Neutrophil (primary cell): ENCODE results near the gene PRKG1.

Source experiments
- H3K27ac ChIP-seq: fragments of 200-600 bp; sonication (generic); 2 replicates; pipeline ENCODE4 v1.5.1; 2016; ENCODE audit warnings: mild to moderate bottlenecking, moderate library complexity
- H3K27me3 ChIP-seq: fragments of 200-600 bp; sonication (generic); 2 replicates; pipeline ENCODE4 v1.6.0; 2016; ENCODE audit warnings: mild to moderate bottlenecking
- H3K36me3 ChIP-seq: fragments of 200-600 bp; sonication (generic); 2 replicates; pipeline ENCODE4 v1.5.1; 2017
- H3K4me1 ChIP-seq, 2 experiments: fragments of 200-600 bp in 1 of 2; sonication (generic) in 1 of 2; 1 replicate in 1 of 2; 2 replicates in 1 of 2; pipeline versions ENCODE4 v1.5.1 to v1.6.1; 2013 to 2016; ENCODE audit warnings: low read depth in 1 of 2, low read length in 1 of 2, mild to moderate bottlenecking in 1 of 2, moderate library complexity in 1 of 2; ENCODE audit not compliant: control insufficient read depth in 1 of 2, insufficient read depth in 1 of 2
- H3K4me3 ChIP-seq, 2 experiments: fragments of 200-600 bp in 1 of 2; sonication (generic) in 1 of 2; 1 replicate in 1 of 2; 2 replicates in 1 of 2; pipeline ENCODE4 v1.5.1; 2013 to 2016; ENCODE audit warnings: low read depth in 1 of 2, low read length in 1 of 2, mild to moderate bottlenecking in 1 of 2, moderate library complexity in 1 of 2
- H3K9me3 ChIP-seq: fragments of 200-600 bp; sonication (generic); 2 replicates; pipeline ENCODE4 v1.5.1; 2016
- CTCF ChIP-seq: fragments of 200-600 bp; sonication (generic); IDR thresholded peaks from 2 replicates; pipeline ENCODE4 v1.5.1; 2016; ENCODE audit warnings: antibody characterized with exemption

The PRKG1 gene

GRCh38 chr10:51876979-51877378, 802.7 kb downstream of the PRKG1 start:
- no peaks in the 10 kb centered on the region for H3K36me3 ChIP-seq
- no peak overlapping the region for H3K4me3 ChIP-seq
- H3K27ac ChIP-seq, result no peak overlapping the region
- no peaks in the 10 kb centered on the region for H3K4me1 ChIP-seq
- no peaks in the 10 kb centered on the region for H3K9me3 ChIP-seq
- no peaks in the 10 kb centered on the region for H3K27me3 ChIP-seq
- TF ChIP-seq CTCF, result no peak

GRCh38 chr10:51877636-51878035, 803.3 kb downstream of the PRKG1 start:
- H3K9me3 ChIP-seq, result no peaks in the 10 kb centered on the region
- no peaks in the 10 kb centered on the region for H3K27me3 ChIP-seq
- TF ChIP-seq CTCF, result no peak
- H3K4me3 ChIP-seq, result no peak overlapping the region
- H3K4me1 ChIP-seq, result no peaks in the 10 kb centered on the region
- no peak overlapping the region for H3K27ac ChIP-seq
- no peaks in the 10 kb centered on the region for H3K36me3 ChIP-seq

- no peak overlapping the region for H3K27ac ChIP-seq
- no peak for TF ChIP-seq CTCF
- H3K36me3 ChIP-seq, result no peaks in the 10 kb centered on the region
- no peaks in the 10 kb centered on the region for H3K4me1 ChIP-seq
- no peak overlapping the region for H3K4me3 ChIP-seq
- no peaks in the 10 kb centered on the region for H3K9me3 ChIP-seq
- no peaks in the 10 kb centered on the region for H3K27me3 ChIP-seq
Observed at GRCh38 chr10:51878695-51879094, 804.4 kb downstream of the PRKG1 start.

GRCh38 chr10:51879238-51879637, 805.0 kb downstream of the PRKG1 start:
- no peak for TF ChIP-seq CTCF
- H3K27me3 ChIP-seq, result no peaks in the 10 kb centered on the region
- no peaks in the 10 kb centered on the region for H3K36me3 ChIP-seq
- H3K9me3 ChIP-seq, result no peaks in the 10 kb centered on the region
- no peak overlapping the region for H3K27ac ChIP-seq
- no peak overlapping the region for H3K4me3 ChIP-seq
- H3K4me1 ChIP-seq, result no peaks in the 10 kb centered on the region

GRCh38 chr10:51881213-51881612, 806.9 kb downstream of the PRKG1 start:
- Histone ChIP-seq H3K9me3 (no peaks in the 10 kb centered on the region), H3K4me1 (no peaks in the 10 kb centered on the region), H3K36me3 (no peaks in the 10 kb centered on the region), H3K27me3 (no peaks in the 10 kb centered on the region), H3K27ac (no peak overlapping the region), H3K4me3 (no peak overlapping the region)
- no peak for TF ChIP-seq CTCF
